HL-60 (cell line): Measurements from ENCODE around the gene KIAA1217.

ENCODE experiments used
- CTCF ChIP-seq: IDR thresholded peaks from one replicate; pipeline ENCODE4 v1.5.1; 2011; ENCODE audit warnings: low read length, control low read depth, inconsistent platforms; ENCODE audit not compliant: insufficient read depth
- REST ChIP-seq: IDR thresholded peaks from 2 replicates; pipeline ENCODE4 v1.6.1; 2012; ENCODE audit warnings: low read depth; ENCODE audit not compliant: insufficient replicate concordance

GRCh38 chr10:24305551-24306506, 96.9 kb downstream of the KIAA1217 start:
- TF ChIP-seq REST (no peak), CTCF (no peak)
